ENCODE data around the gene DIAPH3.

- TF ChIP-seq POLR2A (IDR thresholded peaks at IDR 0.05; ENCODE audit: low read depth, low read length) (no peak), POLR2AphosphoS5 (IDR thresholded peaks at IDR 0.05; ENCODE audit: low read depth, low read length) (no peak), TAF1 (IDR thresholded peaks at IDR 0.05; ENCODE audit: low read depth, low read length) (no peak)
Observed at GRCh38 chr13:59625111-59625510, 538.6 kb downstream of the DIAPH3 start.
